GM12801 (cell line): Measurements from ENCODE around the gene PLEKHA5.

Source experiments
- TF ChIP-seq, protein P1 (sequence below): IDR thresholded peaks from one replicate; pipeline ENCODE4 v1.5.1; 2011; ENCODE audit warnings: control low read depth; ENCODE audit not compliant: insufficient read length; ENCODE audit errors: extremely low read depth

Gene PLEKHA5

DNA sequence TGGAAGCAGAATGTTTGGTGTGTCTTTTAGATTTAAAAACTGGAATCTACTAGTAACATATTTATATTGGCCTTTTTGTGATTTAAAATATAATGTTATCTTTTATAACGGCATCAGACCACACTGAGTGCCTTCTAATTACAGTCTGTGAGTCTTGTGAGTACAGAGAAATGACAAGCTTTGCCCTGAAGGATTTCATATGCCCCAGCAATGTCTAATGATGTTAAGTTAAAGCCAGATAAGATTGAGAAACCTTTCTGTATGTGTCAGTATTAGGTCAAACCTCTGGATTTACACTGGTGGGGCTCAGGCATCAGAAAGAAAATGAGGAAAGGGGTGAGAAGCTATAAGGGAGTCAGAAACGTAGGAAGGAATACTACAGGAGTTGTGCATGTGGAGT, 25.2 kb downstream of the PLEKHA5 start:
- TF ChIP-seq, protein P1, sequence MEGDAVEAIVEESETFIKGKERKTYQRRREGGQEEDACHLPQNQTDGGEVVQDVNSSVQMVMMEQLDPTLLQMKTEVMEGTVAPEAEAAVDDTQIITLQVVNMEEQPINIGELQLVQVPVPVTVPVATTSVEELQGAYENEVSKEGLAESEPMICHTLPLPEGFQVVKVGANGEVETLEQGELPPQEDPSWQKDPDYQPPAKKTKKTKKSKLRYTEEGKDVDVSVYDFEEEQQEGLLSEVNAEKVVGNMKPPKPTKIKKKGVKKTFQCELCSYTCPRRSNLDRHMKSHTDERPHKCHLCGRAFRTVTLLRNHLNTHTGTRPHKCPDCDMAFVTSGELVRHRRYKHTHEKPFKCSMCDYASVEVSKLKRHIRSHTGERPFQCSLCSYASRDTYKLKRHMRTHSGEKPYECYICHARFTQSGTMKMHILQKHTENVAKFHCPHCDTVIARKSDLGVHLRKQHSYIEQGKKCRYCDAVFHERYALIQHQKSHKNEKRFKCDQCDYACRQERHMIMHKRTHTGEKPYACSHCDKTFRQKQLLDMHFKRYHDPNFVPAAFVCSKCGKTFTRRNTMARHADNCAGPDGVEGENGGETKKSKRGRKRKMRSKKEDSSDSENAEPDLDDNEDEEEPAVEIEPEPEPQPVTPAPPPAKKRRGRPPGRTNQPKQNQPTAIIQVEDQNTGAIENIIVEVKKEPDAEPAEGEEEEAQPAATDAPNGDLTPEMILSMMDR: no peak

DNA sequence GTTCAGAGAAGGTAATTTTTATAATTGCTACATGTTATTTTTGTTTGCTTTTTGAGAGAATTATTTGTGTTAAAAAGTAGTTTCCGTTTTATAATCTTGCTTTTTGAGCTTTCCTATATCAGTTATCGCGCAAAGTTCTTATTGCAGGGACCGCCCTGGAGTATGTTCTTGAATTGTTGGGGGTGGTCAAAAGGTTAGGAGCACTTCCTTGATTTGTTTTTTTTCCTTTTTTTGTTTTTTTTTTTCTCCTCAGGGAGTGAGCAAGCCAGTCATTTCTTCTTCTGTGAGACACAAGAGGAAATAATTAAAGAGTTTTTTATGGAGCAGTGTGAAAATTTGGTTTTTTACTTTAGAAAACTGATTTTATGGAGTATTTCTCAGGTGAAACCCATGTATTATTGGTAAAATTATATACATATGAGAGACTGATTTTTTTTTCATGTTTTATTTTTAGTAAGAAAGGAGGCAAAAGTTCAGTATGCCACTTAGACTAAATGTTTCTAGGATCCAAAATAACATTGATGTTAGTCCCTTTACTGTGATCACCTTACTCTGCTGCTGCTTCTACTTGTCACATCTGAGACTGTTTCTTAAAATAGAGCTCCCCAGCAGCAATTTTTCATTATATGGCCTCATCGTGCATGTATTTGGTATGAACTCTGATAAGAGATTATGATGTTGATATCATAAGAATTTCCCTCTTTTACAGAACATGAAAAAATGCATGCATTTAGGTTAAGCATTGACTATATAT, 26.6 kb downstream of the PLEKHA5 start:
- TF ChIP-seq, protein P1: no peak

DNA sequence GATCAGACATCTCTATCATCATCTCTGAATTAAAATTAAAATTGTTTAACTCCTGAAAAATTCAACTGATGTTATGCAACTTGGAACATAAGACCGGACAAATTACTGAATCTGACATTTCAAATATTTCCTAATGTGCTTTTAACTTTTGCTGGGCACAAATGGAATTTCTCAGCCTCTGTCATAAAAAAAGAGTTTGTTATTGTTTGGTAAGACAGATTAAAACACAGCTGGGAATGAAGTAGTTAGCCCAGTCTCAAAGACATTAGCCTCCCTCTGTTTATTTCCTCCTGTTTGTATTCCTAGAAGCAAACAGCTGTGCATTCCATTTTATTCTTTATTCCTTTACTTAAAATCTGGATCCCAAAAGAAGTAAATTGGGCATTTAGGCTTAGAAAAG, 29.4 kb downstream of the PLEKHA5 start:
- TF ChIP-seq, protein P1: no peak

DNA sequence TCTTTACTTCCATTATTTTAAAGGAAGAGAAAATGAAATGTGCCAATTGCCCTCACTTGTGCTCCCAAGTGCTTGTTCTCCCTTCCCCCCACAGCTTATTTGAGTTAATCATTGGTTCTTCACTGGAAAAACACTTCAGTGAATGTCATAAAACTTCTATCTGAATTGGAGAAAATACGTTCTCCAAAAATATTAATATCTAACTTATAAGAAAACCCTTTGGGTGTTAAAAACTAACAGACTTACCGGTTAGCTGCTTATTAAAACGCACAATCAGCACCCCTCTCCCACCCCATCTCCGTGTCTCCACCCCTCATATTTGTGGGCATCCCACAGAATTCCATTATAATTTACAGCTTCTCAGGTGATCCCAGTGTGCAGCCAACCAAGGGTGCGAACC, 31.7 kb downstream of the PLEKHA5 start:
- TF ChIP-seq, protein P1: no peak

DNA sequence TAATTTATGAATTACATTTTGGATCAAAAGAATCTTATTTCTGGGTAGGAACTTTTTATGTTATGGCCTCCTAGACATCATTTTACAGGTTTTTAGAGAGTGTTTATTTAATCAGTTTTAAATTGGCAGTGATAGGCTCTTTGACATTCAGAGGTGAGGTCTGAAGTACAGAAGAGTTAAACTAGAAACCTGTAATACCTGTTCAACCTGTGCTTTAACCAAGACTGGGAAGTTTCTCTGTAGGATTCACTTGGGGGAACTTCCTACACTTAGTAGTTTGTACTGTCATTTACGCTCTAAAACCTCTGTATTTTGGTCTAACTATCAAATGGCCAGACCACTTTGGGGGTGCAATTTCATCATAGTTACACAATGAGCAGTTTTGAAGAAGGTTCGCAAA, 35.9 kb downstream of the PLEKHA5 start:
- TF ChIP-seq, protein P1: no peak

DNA sequence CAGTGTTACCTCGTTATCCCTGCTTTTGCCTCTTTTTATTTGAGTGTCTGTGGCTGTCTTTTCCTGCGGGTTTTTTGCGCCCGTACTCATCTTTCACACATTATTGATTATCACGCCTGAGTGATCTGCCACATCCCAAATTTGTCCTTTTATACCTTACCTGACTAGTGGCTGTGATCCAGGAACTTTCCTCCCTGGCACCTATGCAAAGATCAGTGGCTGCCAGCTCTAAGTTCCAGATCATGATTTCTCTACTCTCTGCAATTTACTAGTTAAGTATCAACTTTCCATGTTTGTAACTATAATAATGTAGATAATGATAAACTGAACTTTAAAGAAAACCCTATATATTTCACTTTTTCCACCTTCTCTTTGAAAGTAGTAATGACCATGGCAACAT, 36.9 kb downstream of the PLEKHA5 start:
- TF ChIP-seq, protein P1: no peak

DNA sequence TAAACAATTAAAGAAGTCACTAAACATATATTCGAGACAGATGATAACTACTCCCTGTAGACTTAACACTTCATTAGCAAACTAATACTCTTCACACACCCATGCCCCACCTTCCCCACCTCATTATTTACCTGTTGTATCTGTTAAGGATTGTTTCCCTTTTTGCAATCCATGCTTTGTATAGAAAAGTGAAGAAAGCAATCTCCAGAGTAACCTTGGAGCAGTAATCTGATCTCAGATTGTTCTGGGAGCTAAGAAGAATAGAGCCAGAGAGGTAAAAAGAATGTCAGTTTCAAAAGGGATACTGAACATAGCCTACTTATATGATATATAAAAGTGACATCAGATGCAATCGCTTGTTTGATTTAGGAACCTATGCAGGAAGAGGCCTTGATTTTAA, 37.4 kb downstream of the PLEKHA5 start:
- TF ChIP-seq, protein P1: no peak
